Measurements from ENCODE around the gene ATP2B2. TPM values are rescaled to one million over a fixed set of nuclear protein-coding genes. Genes with fewer than 3 reads are reported as not detected.

The ATP2B2 gene
- total RNA-seq, 4 donors from 2014 or later = not detected

DNA sequence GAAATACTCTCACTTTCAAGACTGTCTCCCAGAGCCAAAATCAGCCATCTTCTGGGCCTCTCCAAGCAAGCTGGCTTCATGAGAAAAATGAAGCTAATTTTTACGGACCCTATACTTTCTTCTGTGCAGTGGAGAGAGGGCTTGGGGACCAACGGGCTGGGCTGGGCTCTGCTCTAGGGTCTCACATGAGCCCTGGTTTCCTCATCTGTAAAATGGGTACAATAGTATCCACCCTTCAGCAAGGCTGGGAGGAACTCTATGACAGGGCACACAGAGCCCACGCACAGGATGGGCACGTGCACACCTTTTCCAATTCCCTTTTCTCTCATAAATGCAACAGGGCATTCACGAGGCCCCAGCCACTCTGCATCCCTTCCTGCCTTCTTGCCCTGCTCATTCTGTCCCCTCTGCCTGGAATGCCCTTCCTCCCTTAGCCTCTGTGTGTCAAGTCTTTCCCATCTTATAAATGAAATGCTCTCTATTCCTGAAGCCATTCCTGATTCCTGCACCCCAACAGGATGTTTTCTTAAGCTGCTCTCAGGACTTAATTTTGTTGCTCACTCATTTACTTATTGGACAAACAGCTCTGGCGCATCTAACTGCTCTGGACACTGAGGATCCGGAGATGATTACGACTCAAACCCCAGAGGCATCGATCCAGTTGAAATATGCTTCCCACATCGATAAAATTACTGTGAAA lies 151.6 kb downstream of the ATP2B2 start:
- Histone ChIP-seq H3K27ac (no peak overlapping the region), H3K9me3 (no peaks in the 10 kb centered on the region), H3K4me1 (peaks cover 0 to 3% (median 0%) of the 10 kb centered on the region in 4 donors), H3K27me3 (no peaks in the 10 kb centered on the region), H3K36me3 (no peaks in the 10 kb centered on the region), H3K4me3 (no peak overlapping the region)
- no peak for DNase-seq
- intact Hi-C loops (cut with DNase I; ENCODE audit: low total_unique reads) = no loop called here
- 56 to 69% methylated on average over 6 to 10 of the region's 10 CpGs for WGBS, 2 donors (ENCODE audit: low coverage in 1 of 2)
- TF ChIP-seq POLR2A (IDR thresholded peaks at IDR 0.05) = no peak
- no peak for TF ChIP-seq EP300 (IDR thresholded peaks at IDR 0.05; ENCODE audit: low read depth)
- TF ChIP-seq, protein P1, sequence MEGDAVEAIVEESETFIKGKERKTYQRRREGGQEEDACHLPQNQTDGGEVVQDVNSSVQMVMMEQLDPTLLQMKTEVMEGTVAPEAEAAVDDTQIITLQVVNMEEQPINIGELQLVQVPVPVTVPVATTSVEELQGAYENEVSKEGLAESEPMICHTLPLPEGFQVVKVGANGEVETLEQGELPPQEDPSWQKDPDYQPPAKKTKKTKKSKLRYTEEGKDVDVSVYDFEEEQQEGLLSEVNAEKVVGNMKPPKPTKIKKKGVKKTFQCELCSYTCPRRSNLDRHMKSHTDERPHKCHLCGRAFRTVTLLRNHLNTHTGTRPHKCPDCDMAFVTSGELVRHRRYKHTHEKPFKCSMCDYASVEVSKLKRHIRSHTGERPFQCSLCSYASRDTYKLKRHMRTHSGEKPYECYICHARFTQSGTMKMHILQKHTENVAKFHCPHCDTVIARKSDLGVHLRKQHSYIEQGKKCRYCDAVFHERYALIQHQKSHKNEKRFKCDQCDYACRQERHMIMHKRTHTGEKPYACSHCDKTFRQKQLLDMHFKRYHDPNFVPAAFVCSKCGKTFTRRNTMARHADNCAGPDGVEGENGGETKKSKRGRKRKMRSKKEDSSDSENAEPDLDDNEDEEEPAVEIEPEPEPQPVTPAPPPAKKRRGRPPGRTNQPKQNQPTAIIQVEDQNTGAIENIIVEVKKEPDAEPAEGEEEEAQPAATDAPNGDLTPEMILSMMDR (IDR thresholded peaks at IDR 0.05) = no peak
- no peak for TF ChIP-seq POLR2AphosphoS5 (IDR thresholded peaks at IDR 0.05)
- in situ Hi-C loops (cut with MboI; ENCODE audit: low pct_ligation_motif_present in 1 of 4, low pct_unique_long_range_greater_than_20kb in 1 of 4, low sequenced_read_pairs in 3 of 4) = loop anchor here in 1 of 4 donors (10.0 kb wide), 1 partner anchor 391 kb away; no protein-coding TSS in a partner anchor

DNA sequence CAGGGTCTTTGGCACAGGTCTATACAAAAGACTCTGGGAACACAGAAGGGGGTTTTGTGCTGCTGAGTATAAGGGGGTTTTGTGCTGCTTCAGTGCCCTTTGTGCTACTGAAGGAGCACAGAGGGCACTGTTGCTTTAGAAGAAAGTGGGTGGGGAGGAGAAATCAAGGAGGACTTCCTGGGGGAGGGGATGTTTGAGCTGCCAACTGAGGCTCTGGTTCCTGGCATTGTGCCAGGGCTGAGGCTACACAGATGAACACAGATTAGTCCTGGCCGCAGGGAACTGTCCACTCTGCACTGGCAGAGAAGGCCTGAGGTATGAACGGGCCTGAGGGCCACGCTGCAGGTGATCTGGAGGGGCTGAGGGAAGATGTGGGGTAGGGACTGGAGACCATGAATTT lies 152.2 kb downstream of the ATP2B2 start:
- H3K4me1 ChIP-seq = peaks cover 0 to 3% (median 0%) of the 10 kb centered on the region in 4 donors
- no peak for DNase-seq
- WGBS, 2 donors (ENCODE audit: low coverage in 1 of 2) = 68 to 83% methylated on average over 3 of the region's 3 CpGs
- H3K27ac ChIP-seq = no peak overlapping the region
- no peaks in the 10 kb centered on the region for H3K9me3 ChIP-seq
- H3K27me3 ChIP-seq = no peaks in the 10 kb centered on the region
- no peaks in the 10 kb centered on the region for H3K36me3 ChIP-seq
- H3K4me3 ChIP-seq = no peak overlapping the region
- in situ Hi-C loops (cut with MboI; ENCODE audit: low pct_ligation_motif_present in 1 of 4, low pct_unique_long_range_greater_than_20kb in 1 of 4, low sequenced_read_pairs in 3 of 4) = loop anchor here in 1 of 4 donors (10.0 kb wide), 1 partner anchor 392 kb away; no protein-coding TSS in a partner anchor
- TF ChIP-seq, protein P1 (IDR thresholded peaks at IDR 0.05) = no peak
- TF ChIP-seq POLR2A (IDR thresholded peaks at IDR 0.05) (no peak), POLR2AphosphoS5 (IDR thresholded peaks at IDR 0.05) (no peak), EP300 (IDR thresholded peaks at IDR 0.05; ENCODE audit: low read depth) (no peak)
- intact Hi-C loops (cut with DNase I; ENCODE audit: low total_unique reads) = no loop called here

DNA sequence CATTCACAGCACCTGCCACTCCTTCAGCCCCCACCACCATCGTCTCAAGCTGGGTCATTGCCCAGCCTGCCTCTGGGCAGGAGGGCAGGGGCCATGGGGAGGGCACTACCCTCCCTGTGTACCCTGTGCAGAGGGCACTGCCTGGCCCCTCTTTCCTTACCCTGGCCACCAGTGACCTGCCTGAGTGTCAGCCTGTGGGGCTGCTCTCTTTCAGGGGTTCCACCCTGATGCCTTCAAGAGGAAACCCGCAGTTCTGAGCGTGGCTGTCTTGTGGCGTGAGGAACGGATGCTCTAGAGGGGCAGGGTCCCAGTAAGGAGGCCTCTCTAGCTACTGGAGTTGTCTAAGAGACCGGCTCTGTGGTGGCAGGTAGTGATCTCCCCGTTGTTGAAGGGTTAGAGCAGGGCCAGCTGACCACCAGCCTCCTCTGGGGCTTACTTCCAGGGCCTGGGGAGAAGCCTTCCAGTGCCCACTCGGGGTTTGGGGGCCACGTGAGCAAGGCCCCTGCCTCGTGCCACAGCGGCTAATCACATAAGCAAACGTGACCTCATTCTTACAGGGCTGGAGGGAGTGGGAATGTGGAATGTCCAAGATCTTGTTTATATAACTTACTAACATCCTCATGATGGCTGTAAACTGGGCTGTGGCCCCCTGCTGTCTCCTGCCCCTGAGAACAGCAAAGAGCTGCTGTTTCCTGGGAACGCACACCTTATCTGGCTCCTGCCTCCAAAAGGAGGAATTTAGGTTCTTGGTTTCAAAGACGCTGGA lies 153.1 kb downstream of the ATP2B2 start:
- Histone ChIP-seq H3K4me3 (no peak overlapping the region), H3K27ac (no peak overlapping the region), H3K36me3 (no peaks in the 10 kb centered on the region), H3K9me3 (no peaks in the 10 kb centered on the region), H3K4me1 (peaks cover 0 to 3% (median 0%) of the 10 kb centered on the region in 4 donors), H3K27me3 (no peaks in the 10 kb centered on the region)
- in situ Hi-C loops (cut with MboI; ENCODE audit: low pct_ligation_motif_present in 1 of 4, low pct_unique_long_range_greater_than_20kb in 1 of 4, low sequenced_read_pairs in 3 of 4) (loop anchor here in 1 of 4 donors (10.0 kb wide), 1 partner anchor 392 kb away; no protein-coding TSS in a partner anchor), intact Hi-C loops (cut with DNase I; ENCODE audit: low total_unique reads) (no loop called here)
- TF ChIP-seq, protein P1 (IDR thresholded peaks at IDR 0.05) = no peak
- TF ChIP-seq POLR2AphosphoS5 (IDR thresholded peaks at IDR 0.05) (no peak), EP300 (IDR thresholded peaks at IDR 0.05; ENCODE audit: low read depth) (no peak), POLR2A (IDR thresholded peaks at IDR 0.05) (no peak)
- WGBS, 2 donors (ENCODE audit: low coverage in 1 of 2) = 20 to 41% methylated on average over 1 to 14 of the region's 14 CpGs
- no peak for DNase-seq

DNA sequence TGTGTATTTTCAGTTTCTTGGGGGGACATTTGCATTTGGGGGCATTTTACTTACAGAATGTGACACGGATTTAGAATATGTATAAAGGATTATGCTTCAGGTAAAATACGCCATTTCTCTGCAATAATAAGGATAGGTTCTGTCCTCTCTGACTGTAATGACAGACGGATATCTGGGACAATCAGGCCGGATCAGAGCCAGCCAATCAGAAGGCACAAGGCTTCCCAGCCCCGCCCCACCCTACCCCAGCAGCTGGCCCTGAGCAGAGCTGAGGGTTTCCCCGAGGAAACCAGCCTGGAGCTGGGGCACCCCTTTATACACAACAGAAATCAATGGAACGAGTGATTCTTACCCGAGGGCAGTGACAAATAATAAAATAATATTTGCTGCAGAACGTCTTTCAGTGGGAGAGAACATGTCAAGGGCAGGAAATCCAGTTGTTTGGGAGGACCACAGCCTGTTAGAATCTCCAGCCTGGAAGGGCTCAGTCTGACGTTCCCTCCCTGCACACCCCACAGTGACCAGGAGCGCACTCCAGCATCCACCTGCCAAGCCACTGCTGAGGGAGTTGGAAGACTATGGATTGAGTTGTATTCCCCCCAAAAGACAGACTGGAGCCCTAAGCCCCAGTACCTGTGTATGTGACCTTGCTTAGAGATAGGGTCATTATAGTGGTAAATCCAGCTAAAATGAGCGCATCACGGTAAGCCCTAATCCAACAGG lies 154.2 kb downstream of the ATP2B2 start:
- TF ChIP-seq POLR2A (IDR thresholded peaks at IDR 0.05) (no peak), POLR2AphosphoS5 (IDR thresholded peaks at IDR 0.05) (no peak), EP300 (IDR thresholded peaks at IDR 0.05; ENCODE audit: low read depth) (no peak)
- TF ChIP-seq, protein P1 (IDR thresholded peaks at IDR 0.05) = no peak
- H3K9me3 ChIP-seq = no peaks in the 10 kb centered on the region
- in situ Hi-C loops (cut with MboI; ENCODE audit: low pct_ligation_motif_present in 1 of 4, low pct_unique_long_range_greater_than_20kb in 1 of 4, low sequenced_read_pairs in 3 of 4) = loop anchor here in 1 of 4 donors (10.0 kb wide), 1 partner anchor 394 kb away; no protein-coding TSS in a partner anchor
- no peak overlapping the region for H3K4me3 ChIP-seq
- no peak for DNase-seq
- no peaks in the 10 kb centered on the region for H3K27me3 ChIP-seq
- H3K4me1 ChIP-seq = peaks cover 0 to 3% (median 0%) of the 10 kb centered on the region in 4 donors
- WGBS, 2 donors (ENCODE audit: low coverage in 1 of 2) = 55 to 57% methylated on average over 1 to 13 of the region's 13 CpGs
- no peak overlapping the region for H3K27ac ChIP-seq
- intact Hi-C loops (cut with DNase I; ENCODE audit: low total_unique reads) = no loop called here
- H3K36me3 ChIP-seq = no peaks in the 10 kb centered on the region

Data from transverse colon (tissue), 4 donors.